Fibroblast of skin of abdomen (primary cell): ENCODE results near the gene FTH1. TPM values are rescaled to one million over a fixed set of nuclear protein-coding genes. Genes with fewer than 3 reads are reported as not detected.
"Not testable (repeated sequence)": the region's sequence is repeated elsewhere in the genome, so short reads cannot be mapped to it uniquely, and the experiment has no call there.

Experiments
- DNase-seq: peaks from one replicate; pipeline ENCODE4 v3.0.0-alpha.2; 2013
- polyA plus RNA-seq, 2 experiments: library from polyadenylated mRNA; unstranded; fragments of 120-200 nt; gene quantifications; one replicate each; pipeline ENCODE4 v1.2.1, GENCODE V29; 2013; ENCODE audit not compliant: insufficient read length in 2 of 2

FTH1 gene
- 5,163 TPM for polyA plus RNA-seq (2013, experiment 1 of 2; ENCODE audit: insufficient read length)
- polyA plus RNA-seq (2013, experiment 2 of 2; ENCODE audit: insufficient read length), result 5,255 TPM

GRCh38 chr11:61967116-61967923 lies at the start of gene FTH1:
FTH1 (minus strand) TSS chr11:61967634; CDS start chr11:61967425, 209 bp downstream.
- peak; percentile 94 for DNase-seq

- DNase-seq, result no peak
Measured at GRCh38 chr11:62015615-62016014, 48.2 kb upstream of the FTH1 start.

- no peak for DNase-seq
Measured at GRCh38 chr11:62013537-62014476, 46.4 kb upstream of the FTH1 start.

GRCh38 chr11:62012832-62013461 lies 45.5 kb upstream of the FTH1 start:
- DNase-seq, result no peak

- DNase-seq, result peak; percentile 21
Measured at GRCh38 chr11:62012451-62012831, 45.0 kb upstream of the FTH1 start.

- DNase-seq, result no peak
Measured at GRCh38 chr11:62011881-62012280, 44.4 kb upstream of the FTH1 start.

GRCh38 chr11:62010935-62011528 lies 43.6 kb upstream of the FTH1 start:
- no peak for DNase-seq

- no peak for DNase-seq
Measured at GRCh38 chr11:62008193-62008592, 40.8 kb upstream of the FTH1 start.

GRCh38 chr11:62004473-62004872 lies 37.0 kb upstream of the FTH1 start:
- peak; percentile 71 for DNase-seq

- not testable (repeated sequence) for DNase-seq
Measured at GRCh38 chr11:62002283-62002682, 34.8 kb upstream of the FTH1 start.

- no peak for DNase-seq
Measured at GRCh38 chr11:62001450-62002191, 34.2 kb upstream of the FTH1 start.

GRCh38 chr11:62000539-62001446 lies 33.4 kb upstream of the FTH1 start:
- DNase-seq, result no peak

GRCh38 chr11:61999141-61999975 lies 31.9 kb upstream of the FTH1 start:
- no peak for DNase-seq

GRCh38 chr11:61996933-61997332 lies 29.5 kb upstream of the FTH1 start:
- DNase-seq, result no peak

GRCh38 chr11:61994981-61995380 lies 27.5 kb upstream of the FTH1 start:
- DNase-seq, result no peak

- no peak for DNase-seq
Measured at GRCh38 chr11:61985869-61986268, 18.4 kb upstream of the FTH1 start.

GRCh38 chr11:61983419-61983818 lies 16.0 kb upstream of the FTH1 start:
- no peak for DNase-seq

GRCh38 chr11:61980783-61981541 lies 13.5 kb upstream of the FTH1 start:
- DNase-seq, result no peak
